Medulla oblongata (tissue), 1 donor: ENCODE data around the gene CFAP20.

ENCODE experiments used
- DNase-seq: peaks from one replicate; pipeline ENCODE4 v3.0.0-alpha.2; 2015; ENCODE audit errors: extremely low spot score

CFAP20 gene

DNA sequence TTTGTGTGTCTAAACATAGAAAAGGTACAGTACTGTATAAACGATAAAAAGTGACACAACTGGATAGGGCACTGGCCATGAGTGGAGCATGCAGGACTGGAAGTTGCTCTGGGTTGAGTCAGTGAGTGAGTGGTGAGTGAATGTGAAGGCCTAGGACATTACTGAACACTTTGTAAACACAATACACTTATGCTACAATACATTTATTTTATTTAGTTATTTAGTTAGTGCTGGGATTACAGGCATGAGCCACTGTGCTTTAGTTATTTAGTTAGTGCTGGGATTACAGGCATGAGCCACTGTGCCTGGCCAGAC, 4.6 kb downstream of the CFAP20 start:
- no peak for DNase-seq

DNA sequence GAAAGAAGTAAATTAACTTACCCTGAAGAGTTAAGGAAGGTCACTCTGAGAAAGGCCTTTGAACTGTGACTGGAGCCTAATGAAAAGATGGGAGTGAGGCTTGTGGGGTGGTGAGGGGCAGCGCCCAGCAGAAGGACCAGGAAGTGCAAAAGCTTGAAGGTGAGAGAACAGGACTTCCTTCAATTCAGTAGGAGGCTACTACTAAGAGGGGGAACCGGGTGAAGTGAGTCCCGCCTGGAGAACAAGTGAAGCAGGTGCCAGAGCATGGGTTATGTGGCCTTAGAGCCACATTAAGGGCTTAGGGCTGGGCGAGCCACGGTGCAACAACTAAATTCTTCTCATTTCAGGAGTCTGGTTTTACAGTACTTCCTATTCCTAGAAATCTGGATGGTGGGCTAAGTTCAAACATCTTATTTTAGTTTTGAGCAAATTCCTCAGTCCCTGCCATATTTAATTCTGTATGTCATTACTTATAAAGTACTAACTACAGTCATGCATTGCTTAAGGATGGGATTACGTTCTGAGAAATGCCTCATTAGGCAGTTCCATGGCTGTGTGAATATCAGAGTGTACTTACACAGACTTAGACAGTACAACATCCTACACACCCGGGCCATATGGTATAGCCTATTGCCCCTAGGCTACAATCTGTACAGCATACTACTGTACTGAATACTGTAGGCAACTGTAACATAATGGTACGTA, 5.1 kb downstream of the CFAP20 start:
- no peak for DNase-seq

DNA sequence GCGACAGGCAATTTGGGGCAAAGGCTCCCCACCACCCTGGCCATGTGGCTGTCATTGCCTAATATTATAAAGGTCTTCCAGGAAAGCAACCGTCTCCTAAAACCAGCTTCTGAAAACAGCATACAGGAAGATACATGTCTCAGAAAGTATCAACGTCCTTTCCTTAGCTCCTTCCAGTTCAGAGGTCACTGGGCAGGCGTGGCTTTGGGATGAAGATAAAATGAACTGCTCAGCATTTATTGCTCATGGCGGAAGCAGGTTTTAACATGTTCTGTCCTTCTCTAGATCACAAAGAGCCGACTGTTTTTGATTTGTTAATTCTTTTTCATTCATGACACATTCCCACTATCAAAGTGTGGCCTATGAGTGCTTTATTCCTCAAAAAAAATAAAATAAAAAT, 8.0 kb downstream of the CFAP20 start:
- no peak for DNase-seq

DNA sequence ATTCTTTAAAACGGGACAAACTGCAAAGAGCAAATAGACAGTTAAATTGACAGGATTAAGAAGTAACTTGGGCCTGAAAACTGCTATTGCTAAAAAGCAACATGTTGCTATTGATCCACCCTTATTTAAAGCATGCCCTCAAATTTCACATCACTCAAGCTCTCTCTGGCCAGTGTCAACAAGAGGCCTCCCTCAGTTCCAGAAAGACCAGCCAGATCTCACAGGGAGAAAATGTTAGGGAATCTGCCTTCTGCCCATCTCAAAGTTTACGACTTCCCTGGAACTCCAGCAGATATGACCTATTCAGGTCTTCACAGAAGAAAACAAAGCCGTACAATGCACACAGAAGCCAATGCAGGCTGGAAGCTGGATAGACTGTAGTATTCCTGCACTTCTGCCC, 8.9 kb downstream of the CFAP20 start:
- DNase-seq: no peak

DNA sequence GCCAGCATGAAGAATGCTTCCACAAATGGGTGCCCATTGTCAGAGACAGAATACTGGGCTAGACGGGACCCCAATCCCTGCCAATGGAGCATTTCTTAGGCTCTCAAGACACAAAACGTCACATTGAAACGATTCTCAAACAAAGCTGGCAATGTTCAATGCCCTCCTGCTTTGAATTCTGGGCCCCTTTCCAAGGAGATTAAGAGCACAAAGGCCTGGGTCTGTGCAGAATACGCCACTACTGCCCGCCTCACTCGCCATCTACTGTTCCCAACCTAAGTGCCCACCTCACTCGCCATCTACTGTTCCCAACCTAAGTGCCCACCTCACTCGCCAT, 9.7 kb downstream of the CFAP20 start:
- peak; percentile 70 for DNase-seq

GRCh38 chr16:58118801-58119508, 10.2 kb downstream of the CFAP20 start:
- no peak for DNase-seq

GRCh38 chr16:58116529-58116928, 12.7 kb downstream of the CFAP20 start:
- no peak for DNase-seq

DNA sequence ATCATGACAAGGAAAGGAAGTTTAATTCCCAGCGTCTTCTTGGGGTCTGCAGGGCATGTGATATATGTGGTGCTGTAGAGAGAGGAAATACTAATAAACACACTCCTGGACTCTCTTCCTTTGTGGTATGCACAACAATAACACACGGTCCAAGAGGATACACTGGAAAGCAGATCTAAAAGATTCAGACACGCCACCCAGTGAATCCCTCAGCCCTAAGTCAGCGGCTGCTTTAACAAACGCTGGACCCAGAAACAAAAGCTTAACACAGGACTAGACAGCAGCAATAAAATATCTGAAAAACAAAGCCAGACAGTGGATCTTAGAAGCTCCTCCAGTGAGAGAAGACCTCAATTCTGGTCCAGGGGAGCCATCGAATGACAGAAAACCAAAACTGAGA, 13.1 kb downstream of the CFAP20 start:
- no peak for DNase-seq

- no peak for DNase-seq
These were observed 14.1 kb downstream of the CFAP20 start for GRCh38 chr16:58114827-58115825.

DNA sequence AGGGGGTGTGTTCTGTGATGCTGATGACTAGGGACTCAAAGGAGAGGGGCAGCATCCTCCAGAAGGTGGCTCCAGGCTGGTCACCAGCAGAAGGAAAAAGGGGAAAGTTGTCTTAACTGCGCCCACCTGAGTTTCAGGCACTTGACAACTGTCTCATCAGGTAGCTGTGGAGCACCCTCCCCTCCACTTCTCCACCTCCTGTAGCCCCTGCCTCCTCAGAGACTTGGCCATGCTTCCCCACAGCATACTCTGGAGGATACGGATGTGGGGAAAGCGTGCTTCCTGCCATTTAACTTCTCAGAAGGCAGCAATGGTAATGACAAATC, 17.9 kb downstream of the CFAP20 start:
- no peak for DNase-seq

DNA sequence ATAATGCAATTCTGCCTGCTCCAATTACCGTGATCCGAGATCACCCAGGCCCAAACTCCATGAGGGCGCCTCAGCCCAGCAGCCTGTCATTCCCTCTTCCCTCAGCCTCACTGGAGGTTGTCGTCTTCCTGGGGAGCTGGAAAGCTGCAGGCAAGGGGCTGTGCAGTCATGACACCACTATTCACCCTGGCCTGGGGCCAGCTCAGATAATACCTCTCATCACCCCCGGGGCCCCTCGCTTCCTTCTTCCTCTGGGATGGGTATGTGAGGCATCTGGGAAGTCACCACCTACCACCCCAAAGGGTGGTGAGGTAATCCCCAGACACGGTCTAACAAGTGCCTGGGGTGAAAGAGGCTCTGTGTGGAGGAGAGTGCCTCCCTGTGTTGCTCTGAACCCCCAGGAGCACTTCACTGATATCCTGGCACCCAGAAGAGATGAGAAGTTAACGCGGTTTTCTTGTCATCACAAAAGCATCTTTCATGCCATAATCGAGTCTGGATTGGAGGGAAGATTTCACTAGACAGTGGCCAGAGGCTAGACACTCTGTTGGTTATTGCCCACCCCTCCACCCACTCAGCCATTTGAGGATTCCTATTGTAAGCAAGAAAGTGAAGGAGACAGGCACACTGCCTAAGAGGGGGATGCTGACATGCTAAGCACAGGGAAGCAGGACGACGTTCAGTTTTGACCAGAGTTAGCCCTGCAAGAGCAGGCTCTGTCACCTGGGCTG, 18.4 kb downstream of the CFAP20 start:
- no peak for DNase-seq

DNA sequence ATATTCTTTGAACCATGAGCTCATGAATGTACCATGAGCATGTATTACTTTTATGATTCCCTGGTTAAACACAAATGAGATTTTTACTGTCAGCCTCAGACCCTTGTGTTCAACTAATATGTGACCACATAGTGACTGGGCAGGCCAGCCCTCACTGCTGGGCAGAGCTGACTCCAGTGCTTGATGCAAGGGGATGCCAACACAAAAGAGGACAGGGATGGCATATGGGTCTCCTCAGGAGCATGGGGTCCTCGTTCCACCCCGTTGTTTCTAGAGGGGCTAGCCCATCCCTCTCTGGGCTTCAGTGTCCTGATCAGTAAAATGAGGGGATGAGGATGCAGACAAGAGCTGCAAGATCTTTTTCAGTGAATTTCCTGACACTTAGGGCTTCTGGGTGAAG, 19.3 kb downstream of the CFAP20 start:
- no peak for DNase-seq

- no peak for DNase-seq
These were observed 19.9 kb downstream of the CFAP20 start for GRCh38 chr16:58109330-58109729.

DNA sequence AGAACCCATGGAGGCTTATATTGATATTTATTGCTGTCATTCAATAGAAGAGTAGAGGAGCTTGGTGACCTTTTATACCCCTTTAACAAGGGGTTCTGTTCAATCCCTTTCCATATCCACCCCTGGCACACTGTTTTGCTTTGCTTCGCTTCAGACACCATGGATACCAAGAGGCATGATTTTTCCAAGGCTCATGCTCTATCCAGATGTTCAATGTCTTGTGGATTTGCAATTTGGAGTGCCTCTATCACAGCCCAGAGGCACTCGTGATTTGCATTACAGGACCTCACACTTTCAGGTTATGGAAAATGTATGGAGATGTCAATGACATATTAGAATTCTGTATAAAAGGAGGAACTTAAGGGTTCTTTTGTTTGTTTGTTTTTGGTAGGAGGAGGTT, 21.5 kb downstream of the CFAP20 start:
- DNase-seq: no peak

GRCh38 chr16:58107228-58107627, 22.0 kb downstream of the CFAP20 start:
- DNase-seq: no peak

DNA sequence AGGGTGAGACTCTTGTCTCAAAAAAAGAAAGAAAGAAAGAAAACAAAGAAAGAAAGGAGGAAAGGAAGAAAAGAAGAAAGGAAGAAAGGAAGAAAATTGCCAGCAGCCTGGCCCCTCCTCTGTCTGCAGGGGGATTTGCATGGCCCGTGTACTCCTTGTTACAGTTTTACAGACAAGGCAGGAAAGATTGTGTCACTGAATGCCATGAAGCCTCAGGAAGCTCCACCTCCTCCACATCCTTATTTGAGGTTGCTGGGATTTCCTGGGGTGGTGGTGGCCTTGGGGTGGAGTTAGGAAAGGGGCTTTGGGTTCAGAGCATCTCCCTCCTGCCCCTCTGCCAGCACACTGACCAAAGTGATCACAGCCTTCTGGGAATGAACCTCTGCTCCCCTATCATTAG, 23.6 kb downstream of the CFAP20 start:
- DNase-seq: no peak

GRCh38 chr16:58102665-58103392, 26.4 kb downstream of the CFAP20 start:
- DNase-seq: no peak

DNA sequence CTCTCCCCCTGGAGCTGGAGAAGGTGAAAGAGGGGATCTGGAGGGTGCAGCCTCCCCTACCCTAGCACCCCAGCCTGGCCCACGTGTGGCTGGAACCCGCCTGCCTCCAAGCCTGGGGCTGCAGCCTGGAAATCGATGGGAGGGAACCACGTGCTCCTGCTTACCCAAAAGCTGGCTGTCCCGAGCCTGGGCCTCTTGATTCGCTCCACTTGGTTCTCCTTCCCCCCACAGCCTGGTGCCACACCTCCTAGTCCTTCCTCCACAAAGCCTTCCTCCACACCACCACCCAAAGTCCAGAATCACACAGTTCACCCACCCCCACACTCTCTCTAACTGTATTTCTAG, 29.3 kb downstream of the CFAP20 start:
- DNase-seq: no peak

- no peak for DNase-seq
These were observed 29.9 kb downstream of the CFAP20 start for GRCh38 chr16:58099097-58099955.

GRCh38 chr16:58098207-58099096, 30.7 kb downstream of the CFAP20 start:
- no peak for DNase-seq
